Activated B cell treated with CpG ODN at 0.5 μM for 24 hours (primary cell): ENCODE measurements around the gene HSP90AB1. TPM values are rescaled to one million over a fixed set of nuclear protein-coding genes. Genes with fewer than 3 reads are reported as not detected.

Experiments
- ATAC-seq: fragments of 200-7000 bp; cut with Tn5 transposase; one replicate; pipeline ENCODE4 v1.10.0; 2021; ENCODE audit warnings: low read depth, mild to moderate bottlenecking, moderate library complexity
- CTCF ChIA-PET: fragments of 350-600 bp; sonication (Branson Sonifier 250); formaldehyde crosslinking; loops from one replicate; lab custom pipeline; 2021; ENCODE audit warnings: antibody characterized with exemption; lab: Charles Lee
- POLR2A ChIA-PET: fragments of 350-600 bp; sonication (Branson Sonifier 250); formaldehyde crosslinking; loops from one replicate; lab custom pipeline; 2021; ENCODE audit warnings: antibody characterized with exemption; lab: Charles Lee
- DNase-seq: peaks from one replicate; pipeline ENCODE4 v3.0.0; 2022
- H3K27ac Mint-ChIP-seq: one replicate; pipeline ENCODE4 v1.8.0; 2020; ENCODE audit warnings: mixed read lengths
- H3K27me3 Mint-ChIP-seq: one replicate; pipeline ENCODE4 v1.8.0; 2021; ENCODE audit warnings: mixed read lengths
- H3K36me3 Mint-ChIP-seq: one replicate; pipeline ENCODE4 v1.8.0; 2021; ENCODE audit warnings: low read depth, mixed read lengths
- H3K4me1 Mint-ChIP-seq: one replicate; pipeline ENCODE4 v1.8.0; 2021; ENCODE audit warnings: mixed read lengths
- H3K4me3 Mint-ChIP-seq: one replicate; pipeline ENCODE4 v1.8.0; 2020; ENCODE audit warnings: mild to moderate bottlenecking, mixed read lengths
- H3K9me3 Mint-ChIP-seq: one replicate; pipeline ENCODE4 v1.8.0; 2020; ENCODE audit warnings: mixed read lengths
- intact Hi-C: fragments of 100-400 bp; cut with micrococcal nuclease; formaldehyde crosslinking; loops from one replicate; pipeline ENCODE4 v1.15.1; 2024
- total RNA-seq: library from RNA; stranded (reverse); gene quantifications from 2 replicates; pipeline ENCODE4 v1.2.3, GENCODE V29; 2022
- TF ChIP-seq, protein P1 (sequence below): fragments of 200-600 bp; IDR thresholded peaks from one replicate; pipeline ENCODE4 v1.8.0; 2022; ENCODE audit warnings: antibody characterized with exemption, mild to moderate bottlenecking

HSP90AB1 gene
- total RNA-seq, 1 donor from 2014 or later, result 1,222 TPM

GRCh38 chr6:44251576-44252524, 4.9 kb downstream of the HSP90AB1 start:
- CTCF ChIA-PET, result interaction anchor here (1.3 to 1.6 kb wide), 2 partner anchors 10 to 14 kb away, joined by 3 to 5 read pairs; no protein-coding TSS in a partner anchor
- peak overlapping the region; percentile 48 for H3K27ac Mint-ChIP-seq
- intact Hi-C loops, result no loop called here
- H3K27me3 Mint-ChIP-seq, result no peaks in the 10 kb centered on the region
- peak overlapping the region; percentile 19 for H3K4me3 Mint-ChIP-seq
- no peak for DNase-seq
- H3K36me3 Mint-ChIP-seq, result peaks cover 95% of the 10 kb centered on the region
- POLR2A ChIA-PET, result interaction anchor here (0.7 to 1.5 kb wide), 2 partner anchors 13 to 527 kb away, joined by 3 to 8 read pairs; no protein-coding TSS in a partner anchor
- H3K4me1 Mint-ChIP-seq, result peaks cover 88% of the 10 kb centered on the region
- TF ChIP-seq, protein P1, sequence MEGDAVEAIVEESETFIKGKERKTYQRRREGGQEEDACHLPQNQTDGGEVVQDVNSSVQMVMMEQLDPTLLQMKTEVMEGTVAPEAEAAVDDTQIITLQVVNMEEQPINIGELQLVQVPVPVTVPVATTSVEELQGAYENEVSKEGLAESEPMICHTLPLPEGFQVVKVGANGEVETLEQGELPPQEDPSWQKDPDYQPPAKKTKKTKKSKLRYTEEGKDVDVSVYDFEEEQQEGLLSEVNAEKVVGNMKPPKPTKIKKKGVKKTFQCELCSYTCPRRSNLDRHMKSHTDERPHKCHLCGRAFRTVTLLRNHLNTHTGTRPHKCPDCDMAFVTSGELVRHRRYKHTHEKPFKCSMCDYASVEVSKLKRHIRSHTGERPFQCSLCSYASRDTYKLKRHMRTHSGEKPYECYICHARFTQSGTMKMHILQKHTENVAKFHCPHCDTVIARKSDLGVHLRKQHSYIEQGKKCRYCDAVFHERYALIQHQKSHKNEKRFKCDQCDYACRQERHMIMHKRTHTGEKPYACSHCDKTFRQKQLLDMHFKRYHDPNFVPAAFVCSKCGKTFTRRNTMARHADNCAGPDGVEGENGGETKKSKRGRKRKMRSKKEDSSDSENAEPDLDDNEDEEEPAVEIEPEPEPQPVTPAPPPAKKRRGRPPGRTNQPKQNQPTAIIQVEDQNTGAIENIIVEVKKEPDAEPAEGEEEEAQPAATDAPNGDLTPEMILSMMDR, result no peak
- no peak for ATAC-seq
- no peaks in the 10 kb centered on the region for H3K9me3 Mint-ChIP-seq

DNA sequence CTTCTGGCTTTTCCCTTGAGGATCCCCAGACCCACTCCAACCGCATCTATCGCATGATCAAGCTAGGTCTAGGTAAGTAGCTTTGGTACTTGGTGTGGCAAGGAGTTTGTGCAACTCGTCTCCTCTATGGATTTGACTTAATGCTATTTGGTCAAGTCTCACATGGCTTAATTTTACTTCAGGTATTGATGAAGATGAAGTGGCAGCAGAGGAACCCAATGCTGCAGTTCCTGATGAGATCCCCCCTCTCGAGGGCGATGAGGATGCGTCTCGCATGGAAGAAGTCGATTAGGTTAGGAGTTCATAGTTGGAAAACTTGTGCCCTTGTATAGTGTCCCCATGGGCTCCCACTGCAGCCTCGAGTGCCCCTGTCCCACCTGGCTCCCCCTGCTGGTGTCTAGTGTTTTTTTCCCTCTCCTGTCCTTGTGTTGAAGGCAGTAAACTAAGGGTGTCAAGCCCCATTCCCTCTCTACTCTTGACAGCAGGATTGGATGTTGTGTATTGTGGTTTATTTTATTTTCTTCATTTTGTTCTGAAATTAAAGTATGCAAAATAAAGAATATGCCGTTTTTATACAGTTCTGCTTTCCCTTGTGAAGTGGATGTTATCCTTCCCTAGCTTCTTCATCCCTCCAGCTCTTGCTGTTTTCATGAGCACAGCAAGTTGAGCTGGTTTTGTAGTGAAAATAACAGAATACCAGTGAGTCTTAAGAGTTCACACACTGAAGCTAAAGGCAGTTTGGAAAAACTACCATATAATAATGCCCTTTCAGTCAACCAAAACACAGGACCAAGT, 6.6 kb downstream of the HSP90AB1 start:
- peaks cover 91% of the 10 kb centered on the region for H3K36me3 Mint-ChIP-seq
- H3K4me1 Mint-ChIP-seq, result peaks cover 87% of the 10 kb centered on the region
- no peaks in the 10 kb centered on the region for H3K27me3 Mint-ChIP-seq
- TF ChIP-seq, protein P1, result no peak
- ChIA-PET CTCF (interaction anchor here (0.7 to 2.3 kb wide), 2 partner anchors 10 to 80 kb away, joined by 3 to 12 read pairs; no protein-coding TSS in a partner anchor), POLR2A (interaction anchor here (0.7 to 13.7 kb wide), 3 partner anchors 8 to 32 kb away, joined by 3 to 549 read pairs (median 72); partner anchors contain the start of genes HSP90AB1 and NFKBIE)
- intact Hi-C loops, result no loop called here
- no peak for DNase-seq
- no peaks in the 10 kb centered on the region for H3K9me3 Mint-ChIP-seq
- H3K4me3 Mint-ChIP-seq, result peak overlapping the region; percentile 19
- no peak for ATAC-seq
- peak overlapping the region; percentile 53 for H3K27ac Mint-ChIP-seq

GRCh38 chr6:44254191-44255104, 7.5 kb downstream of the HSP90AB1 start:
- DNase-seq, result no peak
- ChIA-PET CTCF (interaction anchor here (0.8 to 2.3 kb wide), 3 partner anchors 9 to 51 kb away, joined by 3 to 12 read pairs (median 3); no protein-coding TSS in a partner anchor), POLR2A (interaction anchor here (0.7 to 13.7 kb wide), 5 partner anchors 9 to 33 kb away, joined by 3 to 549 read pairs (median 8); partner anchors contain the start of genes HSP90AB1, NFKBIE and SLC29A1)
- no peak for ATAC-seq
- intact Hi-C loops, result no loop called here
- TF ChIP-seq, protein P1, result no peak
- Mint-ChIP-seq H3K9me3 (no peaks in the 10 kb centered on the region), H3K27me3 (no peaks in the 10 kb centered on the region), H3K4me1 (peaks cover 87% of the 10 kb centered on the region), H3K4me3 (peak overlapping the region; percentile 92), H3K36me3 (peaks cover 91% of the 10 kb centered on the region), H3K27ac (peak overlapping the region; percentile 93)

GRCh38 chr6:44255105-44255808, 8.4 kb downstream of the HSP90AB1 start:
- Mint-ChIP-seq H3K36me3 (peaks cover 91% of the 10 kb centered on the region), H3K4me1 (peaks cover 87% of the 10 kb centered on the region), H3K9me3 (no peaks in the 10 kb centered on the region), H3K4me3 (peak overlapping the region; percentile 92), H3K27me3 (no peaks in the 10 kb centered on the region), H3K27ac (peak overlapping the region; percentile 93)
- TF ChIP-seq, protein P1, result no peak
- intact Hi-C loops, result no loop called here
- ATAC-seq, result no peak
- ChIA-PET CTCF (interaction anchor here (0.8 to 2.3 kb wide), 4 partner anchors 8 to 50 kb away, joined by 3 to 12 read pairs (median 5); no protein-coding TSS in a partner anchor), POLR2A (interaction anchor here (1.2 to 13.7 kb wide), 4 partner anchors 10 to 31 kb away, joined by 3 to 549 read pairs (median 40); partner anchors contain the start of genes HSP90AB1, NFKBIE and SLC29A1)
- no peak for DNase-seq
